SJCRH30 (cell line): ENCODE measurements around the gene LYST. TPM values are rescaled to one million over a fixed set of nuclear protein-coding genes. Genes with fewer than 3 reads are reported as not detected.
A peak's percentile ranks its signal among the peaks of the same experiment; 100 is the strongest.
"Not testable (repeated sequence)": the region's sequence is repeated elsewhere in the genome, so short reads cannot be mapped to it uniquely, and the experiment has no call there.

ENCODE experiments used
- DNase-seq, 2 experiments: peaks; one replicate each; pipeline ENCODE4 v3.0.0-alpha.2; 2015 to 2020
- H3K27ac ChIP-seq: fragments of 250-450 bp; sonication (Bioruptor Pico); 2 replicates; pipeline ENCODE4 v1.5.1; 2020; ENCODE audit warnings: mild to moderate bottlenecking, moderate library complexity
- H3K27me3 ChIP-seq: fragments of 250-450 bp; sonication (Bioruptor Pico); 2 replicates; pipeline ENCODE4 v1.5.1; 2020; ENCODE audit warnings: mild to moderate bottlenecking, moderate library complexity
- H3K36me3 ChIP-seq: fragments of 250-450 bp; sonication (Bioruptor Pico); 2 replicates; pipeline ENCODE4 v1.5.1; 2020; ENCODE audit warnings: mild to moderate bottlenecking, moderate library complexity
- H3K4me1 ChIP-seq: fragments of 250-450 bp; sonication (Bioruptor Pico); 2 replicates; pipeline ENCODE4 v1.5.1; 2020; ENCODE audit warnings: mild to moderate bottlenecking, moderate library complexity
- H3K4me3 ChIP-seq: fragments of 250-450 bp; sonication (Bioruptor Pico); 2 replicates; pipeline ENCODE4 v1.5.1; 2020; ENCODE audit warnings: mild to moderate bottlenecking, moderate library complexity
- H3K9me3 ChIP-seq: fragments of 250-450 bp; sonication (Bioruptor Pico); replicated peaks from 2 replicates; pipeline ENCODE4 v1.5.1; 2020; ENCODE audit warnings: mild to moderate bottlenecking, moderate library complexity
- total RNA-seq: library from RNA; depleted of rRNA; stranded (reverse); fragments of >200 nt; shearing (Covaris generic); gene quantifications from 2 replicates; pipeline ENCODE4 v1.2.3, GENCODE V29; 2014

Gene LYST
- total RNA-seq, 1 experiment from 2014 or later, result 2.3 TPM

DNA sequence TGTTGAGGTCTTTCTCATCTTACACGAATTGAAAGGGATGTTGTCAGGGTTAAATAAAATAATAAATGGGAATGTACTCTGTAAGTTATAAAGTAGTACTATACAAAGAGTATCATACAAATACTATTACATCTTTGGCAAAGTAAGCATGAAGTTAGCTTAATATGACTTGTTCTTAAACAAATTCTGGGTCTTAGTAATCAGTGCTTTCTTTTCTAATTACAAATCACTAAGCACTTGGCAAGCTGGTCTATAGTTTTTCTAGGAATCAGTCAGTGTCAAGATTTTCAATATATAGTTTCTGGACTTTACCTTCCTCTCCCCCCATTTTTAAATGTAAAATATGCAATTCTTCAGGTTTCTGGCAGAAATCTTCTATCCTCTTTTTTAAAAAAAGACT is 6.9 kb downstream of the LYST start:
- no peaks in the 10 kb centered on the region for H3K27me3 ChIP-seq
- H3K36me3 ChIP-seq, result no peaks in the 10 kb centered on the region
- H3K9me3 ChIP-seq, result no peaks in the 10 kb centered on the region
- no peaks in the 10 kb centered on the region for H3K4me1 ChIP-seq
- no peak overlapping the region for H3K4me3 ChIP-seq
- H3K27ac ChIP-seq, result no peak overlapping the region
- DNase-seq, result no peak

DNA sequence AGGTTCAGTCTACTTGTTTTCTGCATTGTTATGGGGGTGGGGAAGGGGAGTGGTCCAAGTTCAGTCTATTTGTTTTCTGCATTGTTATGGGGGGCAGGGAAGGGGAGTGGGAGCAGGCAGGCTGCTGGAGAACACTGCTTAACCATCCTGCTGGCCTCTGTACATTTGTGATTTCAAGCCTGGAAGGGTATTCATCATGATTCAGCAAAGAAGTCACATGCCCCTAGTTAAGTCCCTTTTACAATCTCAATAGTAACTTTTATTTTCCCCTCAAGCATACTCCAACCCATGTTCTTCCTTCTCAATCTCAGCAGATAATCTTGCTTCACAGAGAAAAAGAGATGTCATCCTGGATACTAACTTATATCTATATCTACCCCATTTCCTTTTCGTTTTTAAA is 7.9 kb downstream of the LYST start:
- Histone ChIP-seq H3K4me1 (no peaks in the 10 kb centered on the region), H3K36me3 (no peaks in the 10 kb centered on the region), H3K27ac (no peak overlapping the region), H3K9me3 (no peaks in the 10 kb centered on the region), H3K27me3 (no peaks in the 10 kb centered on the region), H3K4me3 (no peak overlapping the region)
- no peak for DNase-seq

DNA sequence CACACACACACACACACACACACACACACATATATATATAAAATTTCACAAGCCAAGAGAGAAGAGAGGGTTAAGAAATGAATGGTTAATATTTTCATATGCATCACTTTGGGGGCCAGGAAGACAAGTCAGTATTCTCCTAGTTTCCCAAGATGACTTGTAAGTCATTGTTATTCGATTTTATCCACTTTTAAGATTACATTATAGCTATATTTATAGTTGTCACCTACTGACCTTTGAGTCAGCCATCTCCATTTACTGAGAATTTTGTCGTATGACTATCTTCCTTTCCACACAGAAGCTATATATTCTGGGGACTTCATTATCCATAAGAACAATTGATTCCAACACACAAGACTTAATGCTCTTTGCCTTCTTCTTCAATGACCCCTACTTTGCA is 8.9 kb downstream of the LYST start:
- H3K4me1 ChIP-seq, result no peaks in the 10 kb centered on the region
- no peaks in the 10 kb centered on the region for H3K9me3 ChIP-seq
- H3K4me3 ChIP-seq, result no peak overlapping the region
- no peak overlapping the region for H3K27ac ChIP-seq
- no peaks in the 10 kb centered on the region for H3K36me3 ChIP-seq
- DNase-seq, result no peak
- H3K27me3 ChIP-seq, result no peaks in the 10 kb centered on the region

DNA sequence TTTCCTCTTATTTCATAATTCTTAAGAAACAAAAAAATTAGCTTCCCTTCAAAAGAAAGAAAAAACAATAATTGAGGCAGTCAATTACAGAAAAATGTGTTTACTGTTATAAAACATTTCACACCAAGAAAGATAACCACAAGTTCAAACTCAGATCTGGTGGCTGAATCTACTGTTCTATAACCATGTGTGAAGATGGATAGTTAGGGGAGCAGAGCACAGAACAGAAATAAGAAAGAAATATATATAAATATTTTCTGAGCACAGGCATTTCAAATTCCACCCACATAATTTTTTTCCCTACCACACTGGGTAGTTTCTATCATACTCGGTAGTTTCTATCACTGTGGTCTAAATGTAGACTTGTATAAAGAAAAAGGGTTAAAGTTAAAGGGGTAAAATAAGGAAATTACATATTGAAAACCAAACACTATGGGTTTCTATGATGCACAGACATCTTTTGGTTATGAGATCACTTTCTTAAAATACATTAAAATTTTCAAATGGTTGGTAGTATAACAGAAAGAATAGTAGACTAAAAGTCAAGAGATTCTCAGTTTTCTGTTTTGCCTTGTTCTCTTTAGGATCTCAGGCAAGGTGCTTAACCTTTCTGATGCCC is 10.8 kb downstream of the LYST start:
- Histone ChIP-seq H3K27ac (no peak overlapping the region), H3K9me3 (no peaks in the 10 kb centered on the region), H3K27me3 (no peaks in the 10 kb centered on the region), H3K4me1 (no peaks in the 10 kb centered on the region), H3K4me3 (no peak overlapping the region), H3K36me3 (no peaks in the 10 kb centered on the region)
- DNase-seq, result no peak

DNA sequence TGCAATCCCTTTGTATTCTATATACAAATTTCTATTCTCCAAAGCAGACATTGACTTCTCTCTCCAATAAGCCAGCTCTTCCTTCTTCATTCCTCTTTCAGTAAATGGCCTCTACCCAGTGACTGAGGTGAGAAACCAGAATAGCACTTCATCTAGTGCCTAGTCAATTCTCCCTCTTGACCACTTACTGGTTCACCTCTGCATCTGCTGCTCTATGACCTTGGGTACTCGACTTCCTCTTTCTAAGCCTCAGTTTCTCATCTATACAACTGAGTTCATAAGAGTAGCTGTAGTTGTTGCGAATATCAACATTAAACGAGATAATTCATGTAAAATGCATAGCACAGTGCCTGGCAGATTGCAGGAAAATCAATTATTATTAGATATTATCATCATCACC is 12.4 kb downstream of the LYST start:
- no peak overlapping the region for H3K4me3 ChIP-seq
- no peaks in the 10 kb centered on the region for H3K36me3 ChIP-seq
- no peaks in the 10 kb centered on the region for H3K9me3 ChIP-seq
- no peak overlapping the region for H3K27ac ChIP-seq
- no peak for DNase-seq
- H3K27me3 ChIP-seq, result no peaks in the 10 kb centered on the region
- no peaks in the 10 kb centered on the region for H3K4me1 ChIP-seq

DNA sequence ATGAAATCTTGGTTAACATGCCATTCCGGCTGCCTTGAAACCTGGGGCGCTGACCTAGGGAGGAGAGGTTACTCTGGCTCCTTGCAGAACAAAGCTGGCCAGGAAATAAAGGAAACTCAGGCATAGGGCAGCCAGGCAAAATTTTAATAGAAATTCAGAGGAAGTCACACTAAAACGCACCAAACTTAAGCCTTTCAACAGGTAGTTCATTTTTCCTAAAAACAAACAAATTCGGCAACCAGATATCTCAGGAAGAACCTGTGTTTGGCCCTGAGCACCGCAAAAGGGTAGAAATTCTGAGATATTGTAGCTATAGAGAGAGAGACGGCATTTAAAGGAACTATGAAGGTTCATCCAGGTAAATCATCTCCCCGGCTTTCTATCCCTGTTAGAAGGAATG is 13.1 kb downstream of the LYST start:
- no peaks in the 10 kb centered on the region for H3K27me3 ChIP-seq
- no peak overlapping the region for H3K27ac ChIP-seq
- no peak for DNase-seq
- H3K4me1 ChIP-seq, result no peaks in the 10 kb centered on the region
- no peaks in the 10 kb centered on the region for H3K36me3 ChIP-seq
- no peak overlapping the region for H3K4me3 ChIP-seq
- no peaks in the 10 kb centered on the region for H3K9me3 ChIP-seq

DNA sequence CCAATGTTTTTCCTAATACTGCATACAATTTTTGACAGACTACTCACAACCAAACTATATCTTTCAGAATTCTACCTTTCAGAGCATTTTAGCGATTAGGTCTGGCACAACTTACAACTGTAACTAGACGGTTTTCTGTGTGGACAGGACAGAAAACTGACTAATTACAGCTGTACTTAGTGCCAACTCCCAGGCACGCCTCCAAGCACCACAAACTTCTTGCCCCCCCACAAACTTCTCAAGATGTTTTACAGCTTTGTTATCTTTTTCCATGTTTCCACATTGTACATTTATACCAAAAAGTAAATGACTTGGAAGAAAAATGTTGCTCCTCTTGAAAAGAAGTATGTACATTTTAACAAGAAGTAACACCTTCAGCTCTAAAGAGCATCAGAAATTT is 13.8 kb downstream of the LYST start:
- Histone ChIP-seq H3K4me1 (no peaks in the 10 kb centered on the region), H3K9me3 (no peaks in the 10 kb centered on the region), H3K27ac (no peak overlapping the region), H3K4me3 (no peak overlapping the region), H3K36me3 (no peaks in the 10 kb centered on the region), H3K27me3 (no peaks in the 10 kb centered on the region)
- no peak for DNase-seq

DNA sequence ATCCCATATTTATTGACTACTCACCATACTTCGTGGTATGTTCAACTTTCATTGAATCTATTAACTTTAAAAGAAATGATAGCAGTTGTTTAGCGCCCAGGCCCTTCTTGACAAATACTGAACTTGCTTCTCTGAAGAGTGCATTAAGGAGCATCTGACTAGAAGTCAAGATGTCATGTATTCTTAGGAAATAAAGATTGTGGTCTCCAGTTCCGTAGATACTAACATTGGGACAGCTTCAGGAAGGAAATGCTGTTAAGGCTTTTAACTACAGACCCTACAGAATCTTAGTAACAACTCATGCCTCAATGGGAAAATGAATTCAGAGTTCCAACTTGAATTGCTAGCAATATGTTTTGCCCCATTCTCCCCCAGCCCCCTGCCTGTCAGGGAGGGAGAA is 14.8 kb downstream of the LYST start:
- no peaks in the 10 kb centered on the region for H3K9me3 ChIP-seq
- no peak overlapping the region for H3K4me3 ChIP-seq
- H3K27ac ChIP-seq, result no peak overlapping the region
- H3K27me3 ChIP-seq, result no peaks in the 10 kb centered on the region
- DNase-seq, result no peak
- no peaks in the 10 kb centered on the region for H3K4me1 ChIP-seq
- no peaks in the 10 kb centered on the region for H3K36me3 ChIP-seq

DNA sequence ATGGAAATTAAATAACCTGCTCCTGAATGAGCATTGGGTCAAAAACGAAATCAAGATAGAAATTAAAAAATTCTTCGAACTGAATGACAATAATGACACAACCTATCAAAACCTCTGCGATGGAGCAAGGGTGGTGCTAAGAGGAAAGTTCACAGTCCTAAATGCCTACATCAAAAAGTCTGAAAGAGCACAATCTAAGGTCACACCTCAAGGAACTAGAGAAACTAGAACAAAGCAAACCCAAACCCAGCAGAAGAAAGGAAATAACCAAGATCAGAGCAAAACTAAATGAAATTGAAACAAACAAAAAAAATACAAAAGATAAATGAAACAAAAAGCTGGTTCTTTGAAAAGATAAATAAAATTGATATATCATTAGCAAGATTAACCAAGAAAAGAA is 18.5 kb downstream of the LYST start:
- H3K4me1 ChIP-seq, H3K9me3 ChIP-seq, H3K27me3 ChIP-seq, H3K27ac ChIP-seq, DNase-seq, H3K36me3 ChIP-seq, H3K4me3 ChIP-seq: not testable (repeated sequence)

DNA sequence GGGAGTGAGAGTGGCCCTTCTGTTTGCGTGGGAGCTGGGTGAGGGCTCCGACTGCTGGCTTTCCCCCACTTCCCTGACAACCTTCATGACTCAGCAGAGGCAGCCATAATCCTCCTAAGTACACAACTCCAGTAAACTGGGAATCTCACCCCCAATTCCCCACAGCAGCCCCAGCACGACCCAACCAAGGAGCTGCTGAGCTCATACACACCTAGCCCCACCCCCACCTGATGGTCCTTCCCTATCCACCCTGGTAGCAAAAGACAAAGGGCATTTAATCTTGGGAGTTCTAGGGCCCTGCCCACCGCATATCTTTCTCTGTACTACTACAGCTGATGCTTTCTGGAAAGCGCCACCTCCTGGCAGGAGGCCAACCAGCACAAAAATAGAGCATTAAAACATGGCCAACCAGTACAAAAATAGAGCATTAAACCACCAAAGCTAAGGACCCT is 21.0 kb downstream of the LYST start:
- Histone ChIP-seq H3K4me3 (peak overlapping the region; percentile 47), H3K27ac (peak overlapping the region; percentile 48)
- not testable (repeated sequence) for H3K27me3 ChIP-seq, H3K4me1 ChIP-seq, H3K9me3 ChIP-seq, H3K36me3 ChIP-seq
- peak; percentile 52 to 60 for DNase-seq

DNA sequence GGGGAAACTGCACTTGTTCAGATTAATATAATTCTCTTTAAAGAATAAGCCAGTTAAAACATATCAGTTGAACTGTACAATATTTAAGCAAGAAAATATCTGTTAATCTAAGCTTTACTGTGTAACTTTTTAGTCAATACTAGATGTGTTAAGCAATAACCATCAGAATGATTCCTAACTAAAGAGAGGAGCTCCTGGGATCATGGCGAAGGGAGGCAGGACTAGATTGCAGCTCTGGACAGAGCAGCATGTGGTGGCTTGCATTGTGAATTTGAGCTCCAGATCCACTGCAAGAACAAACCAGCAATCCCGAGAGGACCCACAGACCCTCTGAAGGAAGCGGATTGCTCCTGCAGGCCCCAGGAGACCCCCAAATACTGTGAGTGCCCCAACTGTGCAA is 21.9 kb downstream of the LYST start:
- DNase-seq, result no peak
- no peak overlapping the region for H3K27ac ChIP-seq
- H3K4me1 ChIP-seq, result no peaks in the 10 kb centered on the region
- no peak overlapping the region for H3K4me3 ChIP-seq
- no peaks in the 10 kb centered on the region for H3K9me3 ChIP-seq
- H3K36me3 ChIP-seq, result no peaks in the 10 kb centered on the region
- no peaks in the 10 kb centered on the region for H3K27me3 ChIP-seq

DNA sequence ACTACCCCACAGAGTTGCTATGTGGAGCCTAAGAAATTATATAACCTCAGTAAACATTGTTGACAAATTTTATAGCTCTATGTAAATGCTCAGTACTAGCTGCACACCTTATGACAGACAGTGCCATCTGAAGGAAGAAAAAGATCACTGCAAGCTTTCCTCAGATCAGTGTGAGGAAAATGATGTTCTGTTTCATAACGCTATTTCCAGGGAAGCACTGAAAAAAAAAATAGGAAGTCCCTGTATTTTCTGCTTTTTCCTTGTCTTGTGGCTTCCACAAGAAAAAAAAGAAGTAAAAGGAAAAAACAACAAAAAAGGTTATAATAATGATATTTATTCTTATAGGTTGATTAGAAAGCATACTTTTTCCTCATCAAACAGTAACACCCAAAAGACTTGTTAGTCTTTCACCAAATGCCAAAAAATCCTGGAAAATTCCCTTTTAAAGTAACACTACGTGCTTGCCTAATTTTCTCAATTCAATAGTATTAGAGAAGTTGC is 23.2 kb downstream of the LYST start:
- DNase-seq, result peak in 1 of 2 experiments; percentile 54
- Histone ChIP-seq H3K36me3 (no peaks in the 10 kb centered on the region), H3K27me3 (no peaks in the 10 kb centered on the region), H3K4me1 (no peaks in the 10 kb centered on the region), H3K4me3 (no peak overlapping the region), H3K9me3 (no peaks in the 10 kb centered on the region), H3K27ac (no peak overlapping the region)

DNA sequence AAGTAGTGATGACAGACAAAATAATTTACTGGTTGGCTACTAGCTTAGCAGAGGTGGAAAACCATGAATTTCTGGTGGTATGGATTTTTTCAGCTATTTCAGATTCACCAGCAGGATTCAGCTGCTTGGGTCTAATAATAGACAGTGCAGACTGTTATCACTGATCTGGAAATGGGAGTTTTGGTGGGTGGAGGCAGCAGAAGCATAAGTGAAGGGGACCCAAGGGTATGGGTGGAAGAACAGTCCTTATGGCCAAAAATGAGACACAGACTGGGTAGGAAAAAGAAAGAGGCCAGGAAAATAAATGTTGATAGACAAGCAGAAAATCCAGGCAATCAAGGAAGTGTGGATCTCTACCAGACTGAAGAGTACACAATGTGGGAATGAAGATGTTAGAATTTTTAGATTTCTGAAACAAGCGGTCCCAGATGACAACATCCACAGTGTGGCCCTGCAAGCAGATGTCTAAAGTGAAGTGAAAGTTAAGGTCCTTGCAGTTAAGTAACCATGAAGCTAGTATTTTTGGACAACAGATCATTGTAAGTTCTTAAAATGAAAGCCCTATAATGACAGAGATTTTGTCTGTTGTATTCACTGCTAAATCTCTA is 24.7 kb downstream of the LYST start:
- Histone ChIP-seq H3K4me3 (no peak overlapping the region), H3K4me1 (no peaks in the 10 kb centered on the region), H3K9me3 (no peaks in the 10 kb centered on the region), H3K27me3 (no peaks in the 10 kb centered on the region), H3K27ac (no peak overlapping the region), H3K36me3 (no peaks in the 10 kb centered on the region)
- DNase-seq, result no peak

DNA sequence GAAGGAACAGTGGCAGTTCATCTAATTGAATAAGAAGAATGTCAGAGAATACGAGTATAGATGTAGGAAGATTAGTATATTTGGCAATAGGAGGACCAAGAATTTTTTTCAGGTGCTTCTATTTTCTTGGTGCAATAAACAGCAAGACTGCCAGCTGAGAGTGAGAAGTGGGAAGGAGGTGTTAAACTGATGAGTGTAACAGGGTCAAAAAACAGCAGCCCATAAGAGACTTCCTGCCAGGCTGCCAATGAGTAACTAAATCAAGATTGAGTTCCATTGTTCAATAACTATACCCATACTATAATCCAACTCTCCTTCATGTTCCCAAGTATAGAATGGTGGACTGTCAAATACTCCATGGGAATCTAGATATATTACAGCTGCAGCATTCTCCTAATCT is 28.7 kb downstream of the LYST start:
- Histone ChIP-seq H3K4me3 (no peak overlapping the region), H3K36me3 (no peaks in the 10 kb centered on the region), H3K27ac (no peak overlapping the region), H3K27me3 (no peaks in the 10 kb centered on the region), H3K9me3 (no peaks in the 10 kb centered on the region), H3K4me1 (no peaks in the 10 kb centered on the region)
- DNase-seq, result no peak

DNA sequence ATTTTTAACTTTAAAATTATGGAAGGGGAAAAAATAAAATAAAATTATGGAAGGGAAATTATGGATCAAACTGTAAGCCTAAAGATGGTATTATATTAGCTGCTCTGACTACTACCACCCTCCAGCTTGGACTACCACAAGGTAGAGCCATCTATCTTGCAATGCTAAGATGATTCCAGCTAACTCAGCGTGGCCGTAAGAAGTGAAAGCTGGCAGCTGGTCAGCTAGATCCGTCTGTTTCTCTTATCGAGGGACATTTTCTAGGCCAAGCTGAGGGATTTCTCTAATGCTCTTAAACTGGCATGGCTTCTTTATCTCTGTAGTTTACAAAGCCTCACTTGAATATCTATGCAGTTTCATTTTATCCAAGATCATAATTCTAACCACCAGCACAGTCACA is 31.5 kb downstream of the LYST start:
- no peak overlapping the region for H3K4me3 ChIP-seq
- no peaks in the 10 kb centered on the region for H3K4me1 ChIP-seq
- no peaks in the 10 kb centered on the region for H3K36me3 ChIP-seq
- no peak for DNase-seq
- no peaks in the 10 kb centered on the region for H3K9me3 ChIP-seq
- no peaks in the 10 kb centered on the region for H3K27me3 ChIP-seq
- H3K27ac ChIP-seq, result no peak overlapping the region

DNA sequence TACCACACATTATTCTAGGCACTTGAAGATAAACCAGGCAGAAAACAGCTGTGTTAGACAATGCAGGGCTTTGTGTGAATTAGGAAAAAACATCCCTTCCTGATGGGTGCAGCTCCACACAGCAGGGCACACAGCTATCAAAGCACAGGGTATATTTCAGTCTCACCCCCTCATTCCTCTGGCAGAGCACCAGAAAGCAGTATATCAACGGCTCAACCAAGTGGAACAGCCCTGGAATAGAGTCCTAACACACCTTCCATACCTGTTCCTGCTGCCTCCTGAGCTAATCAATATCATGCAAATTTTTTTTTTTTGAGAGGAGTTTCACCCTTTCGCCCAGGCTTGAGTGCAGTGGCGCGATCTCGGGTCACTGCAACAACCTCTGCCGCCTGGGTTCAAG is 32.1 kb downstream of the LYST start:
- Histone ChIP-seq H3K36me3 (no peaks in the 10 kb centered on the region), H3K4me1 (no peaks in the 10 kb centered on the region), H3K9me3 (no peaks in the 10 kb centered on the region), H3K4me3 (no peak overlapping the region), H3K27me3 (no peaks in the 10 kb centered on the region), H3K27ac (no peak overlapping the region)
- no peak for DNase-seq
